HG03045 (cell line): ENCODE data around the gene BEST2.
A peak's percentile ranks its signal among the peaks of the same experiment; 100 is the strongest.
"Not testable (repeated sequence)": the region's sequence is repeated elsewhere in the genome, so short reads cannot be mapped to it uniquely, and the experiment has no call there.

Experiments
- ATAC-seq: cut with Tn5 transposase; IDR thresholded peaks from one replicate; pipeline ENCODE4 v1.9.1; 2021; ENCODE audit warnings: mild to moderate bottlenecking, moderate library complexity; ENCODE audit not compliant: unreplicated experiment

BEST2 gene

GRCh38 chr19:12796146-12797071 is 44.8 kb downstream of the BEST2 start:
- ATAC-seq = no peak

- no peak for ATAC-seq
Measured at GRCh38 chr19:12797141-12797587, 45.6 kb downstream of the BEST2 start.

DNA sequence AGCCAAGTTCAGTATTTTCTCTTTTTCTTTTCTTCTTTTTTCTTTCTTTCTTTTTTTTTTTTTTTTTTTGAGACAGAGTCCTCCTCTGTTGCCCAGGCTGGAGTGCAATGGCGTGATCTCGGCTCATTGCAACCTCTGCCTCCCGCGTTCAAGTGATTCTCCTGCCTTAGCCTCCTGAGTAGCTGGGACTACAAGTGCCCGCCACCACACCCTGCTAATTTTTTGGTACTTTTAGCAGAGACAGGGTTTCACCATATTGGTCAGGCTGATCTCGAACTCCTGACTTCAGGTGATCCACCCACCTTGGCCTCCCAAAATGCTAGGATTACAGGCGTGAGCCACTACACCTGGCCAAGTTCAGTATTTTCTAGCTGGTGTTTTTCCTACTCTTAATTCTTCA is 46.0 kb downstream of the BEST2 start:
- ATAC-seq = not testable (repeated sequence)

DNA sequence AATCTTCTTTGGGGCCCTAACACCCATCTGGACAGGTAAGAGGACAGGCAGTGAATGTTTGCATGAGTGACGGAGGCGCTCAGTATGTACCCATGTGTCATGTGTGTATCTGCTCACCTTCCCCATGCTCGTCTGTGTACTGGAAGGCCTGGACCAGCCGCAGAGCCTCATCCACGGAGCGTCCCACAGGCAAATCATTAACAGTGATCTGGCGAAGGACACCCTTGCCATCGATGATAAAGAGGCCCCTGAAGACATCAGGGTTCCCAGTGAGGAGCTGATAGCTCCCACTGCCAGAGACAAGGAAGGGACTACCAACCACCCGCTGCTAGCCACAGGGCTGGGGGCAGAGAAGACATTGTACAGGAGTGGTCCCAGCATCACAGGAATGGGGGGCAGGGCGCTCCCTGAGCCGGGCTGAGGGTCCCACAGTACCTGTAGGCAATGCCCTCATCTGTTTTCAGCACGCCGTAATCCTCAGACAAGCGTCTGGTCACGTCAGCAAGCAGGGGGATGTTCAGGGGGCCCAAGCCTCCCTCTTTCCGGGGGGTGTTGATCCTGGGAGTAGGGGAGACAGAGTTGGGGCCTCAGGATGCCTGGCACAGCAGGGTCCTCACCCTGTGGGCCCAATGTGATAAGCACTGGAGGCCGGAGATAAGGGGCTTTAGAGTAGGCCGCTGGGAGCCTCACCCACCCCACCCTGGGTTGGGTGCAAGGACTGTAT is 48.3 kb downstream of the BEST2 start:
- ATAC-seq = no peak

DNA sequence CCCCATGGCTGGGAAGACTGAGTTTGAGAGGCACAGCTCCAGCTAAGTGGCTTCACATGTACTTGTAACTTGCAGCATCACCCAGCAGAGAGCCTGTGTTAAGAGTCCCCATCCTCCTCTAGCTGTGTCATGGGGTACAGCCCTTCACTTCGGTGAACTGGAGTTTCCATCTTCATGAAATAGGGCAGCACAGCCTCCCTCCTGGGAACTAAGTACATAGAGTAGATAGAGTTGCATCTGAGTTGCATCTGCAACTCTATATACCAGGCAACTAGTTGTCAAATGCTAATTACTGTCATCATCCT is 48.8 kb downstream of the BEST2 start:
- ATAC-seq = no peak

DNA sequence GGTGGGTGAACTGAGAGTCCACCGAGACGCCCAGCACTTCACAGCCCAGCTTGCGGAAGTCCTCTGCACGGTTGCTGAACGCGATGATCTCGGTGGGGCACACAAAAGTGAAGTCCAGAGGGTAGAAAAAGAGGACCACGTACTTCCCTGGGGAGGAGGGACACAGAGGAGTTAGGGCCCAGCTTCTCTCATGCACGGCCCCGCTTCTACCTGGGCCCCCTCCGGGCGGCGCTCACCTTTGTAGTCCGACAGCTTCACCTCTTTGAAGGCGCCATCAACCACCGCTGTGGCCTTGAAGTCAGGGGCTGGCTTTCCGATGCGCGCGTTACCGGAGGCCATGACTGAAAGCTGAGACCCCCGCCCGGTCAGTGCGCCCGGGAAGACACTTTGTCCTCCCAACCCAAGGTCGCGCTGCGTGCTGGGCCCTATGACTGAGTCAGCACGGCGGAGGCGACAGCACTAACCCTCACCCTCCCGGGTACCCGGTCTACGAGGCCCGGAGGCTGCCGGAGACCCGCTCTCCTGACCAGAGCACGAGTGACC is 49.4 kb downstream of the BEST2 start:
- no peak for ATAC-seq

DNA sequence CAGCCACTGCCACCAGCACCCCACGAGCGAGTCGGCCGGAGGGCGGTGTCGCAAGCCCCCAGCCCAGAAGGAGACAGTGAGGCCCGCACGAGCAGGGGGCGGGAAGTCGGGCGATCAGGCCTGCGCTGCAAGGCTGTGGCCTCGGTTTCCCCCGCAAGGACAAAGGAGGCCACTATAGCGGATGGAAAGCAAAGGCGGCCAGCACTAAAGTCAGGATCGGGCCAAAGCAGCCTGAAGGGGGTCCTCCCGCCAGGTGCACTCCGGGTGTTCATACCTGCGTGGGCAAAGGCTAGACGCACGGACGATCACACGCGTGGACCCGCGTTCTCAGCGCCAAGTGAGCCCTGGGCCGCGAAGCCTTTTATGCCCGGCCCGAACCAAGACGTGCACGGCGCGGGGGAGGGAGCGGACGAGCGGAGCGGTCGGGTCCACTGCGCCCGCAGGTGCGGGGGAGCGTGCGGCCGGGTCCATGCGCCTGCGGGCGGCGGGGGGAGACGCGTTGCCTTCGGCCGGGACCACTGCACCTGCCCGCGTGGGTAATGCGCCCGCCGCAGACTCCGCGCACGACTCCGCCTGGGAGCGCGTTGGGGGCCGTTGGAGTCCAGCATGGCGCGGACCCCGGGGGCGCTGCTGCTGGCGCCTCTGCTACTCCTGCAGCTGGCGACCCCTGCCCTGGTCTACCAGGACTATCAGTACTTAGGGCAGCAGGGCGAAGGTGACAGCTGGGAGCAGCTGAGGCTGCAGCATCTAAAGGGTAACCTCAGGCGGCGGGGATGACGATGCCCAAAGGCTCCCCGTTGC is 50.1 kb downstream of the BEST2 start, which contains the start of the genes PRDX2 and THSD8:
Gene PRDX2, minus strand, starts transcription at position 335 of the 801 bp plus-strand sequence. CDS start 539 bp downstream, outside the sequence.
Gene THSD8, plus strand, starts transcription at position 604 of the 801 bp plus-strand sequence. Its CDS starts 3 bp downstream, at position 607.
- ATAC-seq = no peak

DNA sequence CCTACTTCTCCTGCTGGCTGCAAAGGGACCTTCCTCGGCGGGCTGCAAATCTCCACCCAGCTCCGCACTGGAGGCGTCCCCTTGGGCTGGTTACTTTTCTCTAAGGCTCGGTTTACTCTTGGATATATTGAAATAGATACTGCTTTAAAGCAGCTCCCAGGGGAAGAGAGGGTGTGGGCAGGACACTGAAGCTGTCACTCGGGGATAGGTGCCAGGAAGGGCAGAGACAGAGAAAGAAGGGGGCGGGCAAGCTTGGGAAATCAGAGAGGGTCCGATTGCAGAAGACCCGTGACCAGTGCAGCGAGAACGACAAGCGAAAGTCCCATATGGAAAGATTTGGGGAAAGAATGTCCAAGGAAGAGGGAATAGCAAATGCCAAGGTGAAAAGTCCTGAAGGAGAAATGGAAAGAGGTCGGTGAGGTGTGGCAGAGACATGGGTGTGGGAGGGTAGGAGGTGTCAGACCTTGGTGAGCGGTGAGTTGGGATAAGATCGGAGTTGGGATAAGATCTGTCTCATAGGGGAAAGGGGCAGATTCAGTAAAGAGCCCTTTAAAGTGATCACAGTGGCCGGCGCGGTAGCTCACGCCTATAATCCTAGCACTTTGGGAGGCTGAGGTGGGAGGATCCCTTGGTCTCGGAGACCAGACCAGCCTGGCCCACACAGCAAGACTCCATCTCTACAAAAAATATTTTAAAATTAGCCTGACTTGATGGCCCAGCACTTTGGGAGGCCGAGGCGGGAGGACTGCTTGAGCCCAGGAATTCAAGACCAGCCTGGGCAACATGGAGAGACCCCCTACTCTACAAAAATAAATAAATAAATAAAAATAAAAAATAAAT is 50.9 kb downstream of the BEST2 start:
- ATAC-seq = no peak

DNA sequence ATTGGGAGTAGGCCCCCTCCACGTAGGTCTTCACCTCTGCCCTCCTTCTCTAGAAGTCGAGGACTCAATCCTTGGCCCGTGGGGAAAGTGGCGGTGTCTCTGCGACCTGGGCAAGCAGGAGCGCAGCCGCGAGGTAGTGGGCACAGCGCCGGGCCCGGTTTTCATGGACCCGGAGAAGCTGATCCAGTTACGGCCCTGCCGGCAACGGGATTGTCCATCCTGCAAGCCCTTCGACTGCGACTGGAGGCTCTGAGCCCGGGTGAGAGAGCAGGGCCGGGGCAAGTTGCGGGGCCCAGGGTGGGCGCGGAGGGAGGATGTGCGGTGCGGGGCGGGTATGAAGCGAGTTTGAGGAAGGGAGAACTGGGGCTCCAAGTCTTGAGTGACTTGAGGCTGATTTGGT is 52.5 kb downstream of the BEST2 start:
- ATAC-seq = no peak

GRCh38 chr19:12806242-12807081 is 54.9 kb downstream of the BEST2 start, which contains the start of gene RNASEH2A:
Gene RNASEH2A (plus strand): TSS chr19:12806584. CDS start chr19:12806674, 90 bp downstream.
- peak; percentile 75 for ATAC-seq
